Right atrium auricular region (tissue), 2 donors: Measurements from ENCODE around the gene DNAH9. TPM values are rescaled to one million over a fixed set of nuclear protein-coding genes. Genes with fewer than 3 reads are reported as not detected.
"Not testable (repeated sequence)": the region's sequence is repeated elsewhere in the genome, so short reads cannot be mapped to it uniquely, and the experiment has no call there.

Source experiments
- DNase-seq: peaks from one replicate; pipeline ENCODE4 v3.0.0-alpha.2; 2019; ENCODE audit warnings: low spot score
- H3K27ac ChIP-seq, 2 donors: fragments of 200-600 bp; sonication (generic); 1 replicate in 1 of 2; 2 replicates in 1 of 2; pipeline ENCODE4 v1.5.1; 2016 to 2019
- H3K27me3 ChIP-seq, 2 donors: fragments of 200-600 bp; sonication (generic); one replicate each; pipeline versions ENCODE4 v1.5.1 to v1.6.0; 2017 to 2019
- H3K36me3 ChIP-seq: fragments of 200-600 bp; sonication (generic); one replicate; pipeline ENCODE4 v1.5.1; 2016
- H3K4me1 ChIP-seq, 2 donors: fragments of 200-600 bp; sonication (generic); one replicate each; pipeline versions ENCODE4 v1.5.1 to v1.6.0; 2017 to 2019
- H3K4me3 ChIP-seq, 2 donors: fragments of 200-600 bp; sonication (generic); 1 replicate in 1 of 2; 2 replicates in 1 of 2; pipeline ENCODE4 v1.5.1; 2017 to 2019; ENCODE audit warnings: mild to moderate bottlenecking in 1 of 2, moderate library complexity in 1 of 2
- H3K9me3 ChIP-seq, 2 donors: fragments of 200-600 bp; sonication (generic); one replicate each; pipeline ENCODE4 v1.5.1; 2019
- total RNA-seq, 2 donors: library from RNA; depleted of rRNA; stranded (reverse); fragments of >200 nt; gene quantifications; one replicate each; pipeline ENCODE4 v1.1.0, GENCODE V29; 2016
- TF ChIP-seq, protein P1 (sequence below), 2 donors: fragments of 200-600 bp; sonication (generic); IDR thresholded peaks; one replicate each; pipeline ENCODE4 v1.5.1; 2019; ENCODE audit warnings: antibody characterized with exemption in 2 of 2

Gene DNAH9
- total RNA-seq, 2 donors from 2014 or later, result 0.63 TPM; not detected in 1

GRCh38 chr17:11954936-11955335, 356.7 kb downstream of the DNAH9 start:
- H3K36me3 ChIP-seq, result no peaks in the 10 kb centered on the region
- no peak for DNase-seq
- H3K27me3 ChIP-seq, result no peaks in the 10 kb centered on the region
- TF ChIP-seq, protein P1, sequence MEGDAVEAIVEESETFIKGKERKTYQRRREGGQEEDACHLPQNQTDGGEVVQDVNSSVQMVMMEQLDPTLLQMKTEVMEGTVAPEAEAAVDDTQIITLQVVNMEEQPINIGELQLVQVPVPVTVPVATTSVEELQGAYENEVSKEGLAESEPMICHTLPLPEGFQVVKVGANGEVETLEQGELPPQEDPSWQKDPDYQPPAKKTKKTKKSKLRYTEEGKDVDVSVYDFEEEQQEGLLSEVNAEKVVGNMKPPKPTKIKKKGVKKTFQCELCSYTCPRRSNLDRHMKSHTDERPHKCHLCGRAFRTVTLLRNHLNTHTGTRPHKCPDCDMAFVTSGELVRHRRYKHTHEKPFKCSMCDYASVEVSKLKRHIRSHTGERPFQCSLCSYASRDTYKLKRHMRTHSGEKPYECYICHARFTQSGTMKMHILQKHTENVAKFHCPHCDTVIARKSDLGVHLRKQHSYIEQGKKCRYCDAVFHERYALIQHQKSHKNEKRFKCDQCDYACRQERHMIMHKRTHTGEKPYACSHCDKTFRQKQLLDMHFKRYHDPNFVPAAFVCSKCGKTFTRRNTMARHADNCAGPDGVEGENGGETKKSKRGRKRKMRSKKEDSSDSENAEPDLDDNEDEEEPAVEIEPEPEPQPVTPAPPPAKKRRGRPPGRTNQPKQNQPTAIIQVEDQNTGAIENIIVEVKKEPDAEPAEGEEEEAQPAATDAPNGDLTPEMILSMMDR (IDR thresholded peaks at IDR 0.05), result no peak
- no peaks in the 10 kb centered on the region for H3K4me1 ChIP-seq
- no peak overlapping the region for H3K27ac ChIP-seq
- H3K4me3 ChIP-seq, result no peak overlapping the region
- peaks cover 0 to 28% of the 10 kb centered on the region in 2 donors for H3K9me3 ChIP-seq

DNA sequence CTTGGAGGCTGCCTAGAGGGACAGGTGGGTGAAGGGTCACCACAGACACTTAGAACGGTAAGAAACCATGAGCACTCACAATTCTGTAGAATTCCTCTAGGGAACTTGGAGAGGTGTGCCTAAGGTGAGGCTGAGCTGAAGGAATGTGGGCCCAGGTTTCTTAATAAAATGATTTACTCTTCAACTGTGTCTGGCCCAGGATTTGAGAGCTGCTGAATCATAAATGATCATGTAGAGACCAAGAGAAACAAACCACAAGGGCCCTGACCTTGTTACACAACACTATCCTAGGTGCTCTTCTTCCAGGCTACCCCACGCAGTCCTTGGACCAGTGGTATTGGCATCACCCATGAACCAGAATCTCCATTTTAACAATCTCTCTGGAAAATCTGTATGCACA, 371.3 kb downstream of the DNAH9 start:
- no peak overlapping the region for H3K27ac ChIP-seq
- no peak for DNase-seq
- TF ChIP-seq, protein P1 (IDR thresholded peaks at IDR 0.05), result no peak
- no peak overlapping the region for H3K4me3 ChIP-seq
- no peaks in the 10 kb centered on the region for H3K36me3 ChIP-seq
- H3K9me3 ChIP-seq, result peaks cover 0 to 37% of the 10 kb centered on the region in 2 donors
- no peaks in the 10 kb centered on the region for H3K4me1 ChIP-seq
- no peaks in the 10 kb centered on the region for H3K27me3 ChIP-seq

DNA sequence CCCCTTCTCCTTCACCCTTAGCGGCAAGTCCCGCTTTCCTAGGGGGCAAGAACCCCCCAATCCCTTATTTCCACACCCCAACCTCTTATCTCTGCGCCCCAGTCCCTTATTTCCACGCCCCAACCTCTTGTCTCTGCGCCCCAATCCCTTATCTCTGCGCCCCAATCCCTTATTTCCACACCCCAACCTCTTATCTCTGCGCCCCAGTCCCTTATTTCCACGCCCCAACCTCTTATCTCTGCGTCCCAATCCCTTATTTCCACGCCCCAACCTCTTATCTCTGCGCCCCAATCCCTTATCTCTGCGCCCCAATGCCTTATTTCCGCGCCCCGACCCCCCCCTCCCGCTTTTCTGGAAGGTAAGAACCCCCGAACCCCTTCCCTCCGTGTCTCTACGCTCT, 374.5 kb downstream of the DNAH9 start:
- not testable (repeated sequence) for H3K27ac ChIP-seq, H3K27me3 ChIP-seq, DNase-seq

GRCh38 chr17:11979795-11980194, 381.5 kb downstream of the DNAH9 start:
- no peaks in the 10 kb centered on the region for H3K9me3 ChIP-seq
- TF ChIP-seq, protein P1 (IDR thresholded peaks at IDR 0.05), result no peak
- H3K36me3 ChIP-seq, result peaks cover 27% of the 10 kb centered on the region
- H3K4me1 ChIP-seq, result no peaks in the 10 kb centered on the region
- H3K27me3 ChIP-seq, result no peaks in the 10 kb centered on the region
- DNase-seq, result no peak
- no peak overlapping the region for H3K4me3 ChIP-seq
- H3K27ac ChIP-seq, result no peak overlapping the region

More for the DNA sequence above, 374.5 kb downstream of the DNAH9 start:
- H3K9me3 ChIP-seq, H3K4me1 ChIP-seq, H3K4me3 ChIP-seq: not testable (repeated sequence)
- peaks cover 10% of the 10 kb centered on the region for H3K36me3 ChIP-seq

GRCh38 chr17:11980813-11981212, 382.5 kb downstream of the DNAH9 start:
- no peak for DNase-seq
- no peaks in the 10 kb centered on the region for H3K27me3 ChIP-seq
- H3K4me3 ChIP-seq, result no peak overlapping the region
- H3K9me3 ChIP-seq, result no peaks in the 10 kb centered on the region
- TF ChIP-seq, protein P1 (IDR thresholded peaks at IDR 0.05), result no peak
- no peaks in the 10 kb centered on the region for H3K4me1 ChIP-seq
- H3K36me3 ChIP-seq, result peaks cover 35% of the 10 kb centered on the region
- no peak overlapping the region for H3K27ac ChIP-seq

DNA sequence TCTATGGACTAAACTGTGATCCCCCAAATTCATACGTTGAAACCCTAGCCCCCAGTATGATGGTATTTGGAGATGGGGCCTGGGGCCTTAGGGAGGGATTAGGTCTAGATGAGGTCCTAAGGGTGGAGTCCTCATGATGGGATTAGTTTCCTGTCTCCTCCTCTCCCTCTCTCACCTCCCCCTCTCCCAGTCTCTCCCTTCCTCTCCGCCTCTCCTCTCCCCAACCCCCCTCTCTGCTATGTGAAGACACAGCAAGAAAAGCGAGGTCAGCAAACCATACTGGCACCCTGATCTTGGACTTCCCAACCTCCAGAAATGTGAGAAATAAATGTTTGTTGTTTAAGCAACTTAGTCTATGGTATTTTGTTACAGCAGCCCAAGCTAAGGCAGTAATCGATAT, 383.6 kb downstream of the DNAH9 start:
- H3K36me3 ChIP-seq, result peaks cover 34% of the 10 kb centered on the region

More for the DNA sequence above, 383.6 kb downstream of the DNAH9 start:
- no peaks in the 10 kb centered on the region for H3K27me3 ChIP-seq
- H3K9me3 ChIP-seq, result no peaks in the 10 kb centered on the region
- H3K27ac ChIP-seq, result no peak overlapping the region
- DNase-seq, result no peak
- peaks cover 0 to 3% of the 10 kb centered on the region in 2 donors for H3K4me1 ChIP-seq
- TF ChIP-seq, protein P1 (IDR thresholded peaks at IDR 0.05), result no peak
- no peak overlapping the region for H3K4me3 ChIP-seq
